HG02623 (cell line): ENCODE data around the gene LILRA6.
"Not testable (repeated sequence)": the region's sequence is repeated elsewhere in the genome, so short reads cannot be mapped to it uniquely, and the experiment has no call there.

Experiments used
- ATAC-seq: cut with Tn5 transposase; IDR thresholded peaks from one replicate; pipeline ENCODE4 v1.9.1; 2021; ENCODE audit warnings: moderate library complexity; ENCODE audit not compliant: unreplicated experiment

Gene LILRA6

GRCh38 chr19:54208784-54209057 is 33.9 kb downstream of the LILRA6 start:
- ATAC-seq: no peak

GRCh38 chr19:54207983-54208783 is 34.4 kb downstream of the LILRA6 start:
- ATAC-seq: peak; percentile 48

- peak; percentile 11 for ATAC-seq
These were observed 35.0 kb downstream of the LILRA6 start for GRCh38 chr19:54207676-54207982.

GRCh38 chr19:54207193-54207592 is 35.4 kb downstream of the LILRA6 start:
- ATAC-seq: not testable (repeated sequence)

GRCh38 chr19:54206831-54207177 is 35.8 kb downstream of the LILRA6 start:
- no peak for ATAC-seq

GRCh38 chr19:54206030-54206830 is 36.4 kb downstream of the LILRA6 start:
- ATAC-seq: no peak

- ATAC-seq: no peak
These were observed 37.7 kb downstream of the LILRA6 start for GRCh38 chr19:54204767-54205468.

GRCh38 chr19:54203151-54203611 is 39.4 kb downstream of the LILRA6 start:
- ATAC-seq: no peak

- no peak for ATAC-seq
These were observed 40.6 kb downstream of the LILRA6 start for GRCh38 chr19:54201980-54202379.

GRCh38 chr19:54201172-54201701 is 41.4 kb downstream of the LILRA6 start:
- no peak for ATAC-seq

- ATAC-seq: no peak
These were observed 43.2 kb downstream of the LILRA6 start for GRCh38 chr19:54199401-54199800.

- ATAC-seq: no peak
These were observed 45.5 kb downstream of the LILRA6 start for GRCh38 chr19:54197121-54197520.

- ATAC-seq: no peak
These were observed 46.1 kb downstream of the LILRA6 start for GRCh38 chr19:54196536-54196935.

- not testable (repeated sequence) for ATAC-seq
These were observed 48.1 kb downstream of the LILRA6 start for GRCh38 chr19:54194463-54194862.

- ATAC-seq: no peak
These were observed 49.6 kb downstream of the LILRA6 start for GRCh38 chr19:54193011-54193410.

GRCh38 chr19:54191811-54192453 is 50.7 kb downstream of the LILRA6 start:
- ATAC-seq: no peak

GRCh38 chr19:54191011-54191810 is 51.4 kb downstream of the LILRA6 start, which contains the start of gene TSEN34:
Gene TSEN34 (plus strand): TSS chr19:54191308. CDS start chr19:54191365, 57 bp downstream.
- ATAC-seq: peak; percentile 23

- ATAC-seq: peak; percentile 39
These were observed 52.0 kb downstream of the LILRA6 start for GRCh38 chr19:54190503-54191010.

- ATAC-seq: peak; percentile 39
These were observed 52.7 kb downstream of the LILRA6 start for GRCh38 chr19:54189735-54190502.
